ENCODE data around the gene RPS6KA2.

- no peak for TF ChIP-seq POLR2A (IDR thresholded peaks at IDR 0.05)
- TF ChIP-seq CTCF (IDR thresholded peaks at IDR 0.05): no peak
Observed at GRCh38 chr6:166365806-166366205, 261.2 kb downstream of the RPS6KA2 start.

All from testis (tissue), 2 donors.